Measurements from ENCODE around the gene GFRA4. TPM values are rescaled to one million over a fixed set of nuclear protein-coding genes. Genes with fewer than 3 reads are reported as not detected.

Gene GFRA4
- polyA plus RNA-seq, 2 donors = not detected

DNA sequence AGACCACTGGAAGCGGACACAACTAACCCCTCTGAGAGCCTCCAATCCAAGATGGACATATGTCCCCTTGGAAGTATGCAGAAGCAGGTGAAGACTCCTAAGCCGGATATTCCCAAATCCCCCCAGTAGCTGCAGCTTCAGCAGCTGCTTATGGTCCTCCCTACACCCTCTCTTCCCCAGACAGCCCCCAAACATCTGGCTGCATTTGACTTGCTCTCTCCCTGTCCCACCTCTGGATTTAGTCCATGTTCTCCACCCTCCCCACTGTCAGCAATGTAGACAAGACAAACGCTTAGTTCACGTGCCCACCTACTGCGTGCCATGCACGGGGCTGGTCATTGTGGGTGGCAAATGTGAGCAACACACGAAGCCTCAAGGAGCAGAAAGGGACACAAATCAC is 23.2 kb upstream of the GFRA4 start:
- no peaks in the 10 kb centered on the region for H3K9me3 ChIP-seq (ENCODE audit: control insufficient read depth in 2 of 2, insufficient read depth in 1 of 2, low read depth in 1 of 2, low read length in 1 of 2)
- H3K27ac ChIP-seq (ENCODE audit: low read depth in 2 of 2, low read length in 1 of 2) = peak overlapping the region; percentile 37 to 61
- H3K4me1 ChIP-seq (ENCODE audit: control insufficient read depth in 2 of 2, insufficient read depth in 2 of 2, low read length in 1 of 2) = peaks cover 7 to 11% of the 10 kb centered on the region in 2 donors
- no peaks in the 10 kb centered on the region for H3K36me3 ChIP-seq (ENCODE audit: control insufficient read depth in 2 of 2, insufficient read depth in 2 of 2, low read length in 1 of 2)
- H3K4me3 ChIP-seq (ENCODE audit: low read depth in 1 of 2, low read length in 2 of 2) = no peak overlapping the region
- no peaks in the 10 kb centered on the region for H3K27me3 ChIP-seq (ENCODE audit: control insufficient read depth in 1 of 2, insufficient read depth in 2 of 2, low read length in 2 of 2)
- WGBS, 2 donors = 62 to 71% methylated on average over 7 of the region's 7 CpGs

DNA sequence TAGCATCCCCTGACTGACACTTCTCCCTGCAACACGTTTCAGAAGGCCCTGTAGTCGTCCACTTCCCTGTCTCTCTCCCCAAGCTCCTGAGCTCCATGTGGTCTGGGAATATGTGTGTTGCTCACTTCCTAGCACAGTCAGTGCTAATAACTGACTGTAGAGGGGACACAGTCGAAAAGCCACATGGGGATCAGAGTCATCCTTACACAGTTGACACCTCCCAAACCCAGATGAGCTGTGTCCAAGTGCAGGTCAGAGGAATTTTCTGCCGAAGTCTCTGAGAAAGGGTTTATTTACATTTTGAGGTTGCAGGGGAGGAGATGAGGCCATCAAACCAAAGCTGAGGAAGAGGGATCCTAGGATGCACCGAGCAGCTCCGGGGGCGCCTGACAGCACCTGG is 22.1 kb upstream of the GFRA4 start:
- Histone ChIP-seq H3K27ac (ENCODE audit: low read depth in 2 of 2, low read length in 1 of 2) (no peak overlapping the region), H3K27me3 (ENCODE audit: control insufficient read depth in 1 of 2, insufficient read depth in 2 of 2, low read length in 2 of 2) (no peaks in the 10 kb centered on the region), H3K36me3 (ENCODE audit: control insufficient read depth in 2 of 2, insufficient read depth in 2 of 2, low read length in 1 of 2) (no peaks in the 10 kb centered on the region), H3K9me3 (ENCODE audit: control insufficient read depth in 2 of 2, insufficient read depth in 1 of 2, low read depth in 1 of 2, low read length in 1 of 2) (no peaks in the 10 kb centered on the region), H3K4me1 (ENCODE audit: control insufficient read depth in 2 of 2, insufficient read depth in 2 of 2, low read length in 1 of 2) (peaks cover 7 to 11% of the 10 kb centered on the region in 2 donors), H3K4me3 (ENCODE audit: low read depth in 1 of 2, low read length in 2 of 2) (no peak overlapping the region)
- 58 to 71% methylated on average over 7 of the region's 7 CpGs for WGBS, 2 donors

DNA sequence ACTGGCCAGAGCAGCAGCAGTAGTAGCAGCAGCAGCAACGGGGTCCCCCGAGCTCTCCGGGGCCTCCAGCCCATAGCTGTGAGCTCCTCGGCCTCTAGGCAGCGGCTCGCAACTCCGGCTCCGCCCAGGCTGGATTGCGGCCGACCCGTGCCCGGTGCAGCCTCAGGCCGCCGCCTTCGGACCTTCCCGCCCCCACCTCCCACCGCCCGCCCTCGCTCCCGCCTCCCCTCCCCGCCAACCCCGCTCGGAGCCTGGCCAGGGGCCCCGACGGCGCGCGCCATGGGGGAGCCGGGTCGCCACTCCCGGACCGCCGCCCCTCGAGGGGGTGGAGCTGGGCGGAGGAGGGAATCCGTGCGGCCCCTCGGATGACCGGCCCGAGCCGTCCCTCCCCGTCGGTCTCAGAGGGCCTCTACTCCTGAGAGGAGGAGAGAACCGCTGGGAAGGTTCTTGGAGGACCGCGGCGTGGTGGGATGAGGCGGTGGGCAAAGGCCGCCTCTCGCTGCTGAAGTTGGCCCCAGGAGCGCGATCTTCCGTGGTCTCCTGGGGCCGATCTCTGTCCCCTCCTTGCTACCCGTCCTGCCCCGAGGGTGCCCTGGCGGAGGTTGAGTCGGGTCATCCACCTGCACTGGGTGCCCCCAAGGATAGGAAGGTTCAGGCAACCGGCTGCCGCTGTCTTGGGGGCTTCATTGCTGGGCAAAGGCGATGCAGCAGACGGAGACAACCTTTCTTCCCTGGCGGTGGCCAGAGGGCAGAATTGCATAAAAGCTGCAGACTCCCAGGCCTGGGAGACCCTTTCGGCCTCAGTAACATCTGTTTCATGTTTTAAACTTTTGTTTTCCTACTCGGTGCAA is 19.0 kb upstream of the GFRA4 start, which contains the start of gene ADAM33:
TSS of gene ADAM33 (minus strand) at position 80 of the 851 bp plus-strand sequence. CDS start at position 74, 6 bp downstream.
- H3K9me3 ChIP-seq (ENCODE audit: control insufficient read depth in 2 of 2, insufficient read depth in 1 of 2, low read depth in 1 of 2, low read length in 1 of 2) = no peaks in the 10 kb centered on the region
- 12% methylated on average over 38 to 65 of the region's 65 CpGs for WGBS, 2 donors
- H3K4me1 ChIP-seq (ENCODE audit: control insufficient read depth in 2 of 2, insufficient read depth in 2 of 2, low read length in 1 of 2) = peaks cover 10 to 11% of the 10 kb centered on the region in 2 donors
- H3K36me3 ChIP-seq (ENCODE audit: control insufficient read depth in 2 of 2, insufficient read depth in 2 of 2, low read length in 1 of 2) = no peaks in the 10 kb centered on the region
- H3K27me3 ChIP-seq (ENCODE audit: control insufficient read depth in 1 of 2, insufficient read depth in 2 of 2, low read length in 2 of 2) = no peaks in the 10 kb centered on the region
- peak within 1 kb of the TSS; percentile 60 to 83 for H3K27ac ChIP-seq (ENCODE audit: low read depth in 2 of 2, low read length in 1 of 2)
- peak within 1 kb of the TSS; percentile 42 to 51 for H3K4me3 ChIP-seq (ENCODE audit: low read depth in 1 of 2, low read length in 2 of 2)

DNA sequence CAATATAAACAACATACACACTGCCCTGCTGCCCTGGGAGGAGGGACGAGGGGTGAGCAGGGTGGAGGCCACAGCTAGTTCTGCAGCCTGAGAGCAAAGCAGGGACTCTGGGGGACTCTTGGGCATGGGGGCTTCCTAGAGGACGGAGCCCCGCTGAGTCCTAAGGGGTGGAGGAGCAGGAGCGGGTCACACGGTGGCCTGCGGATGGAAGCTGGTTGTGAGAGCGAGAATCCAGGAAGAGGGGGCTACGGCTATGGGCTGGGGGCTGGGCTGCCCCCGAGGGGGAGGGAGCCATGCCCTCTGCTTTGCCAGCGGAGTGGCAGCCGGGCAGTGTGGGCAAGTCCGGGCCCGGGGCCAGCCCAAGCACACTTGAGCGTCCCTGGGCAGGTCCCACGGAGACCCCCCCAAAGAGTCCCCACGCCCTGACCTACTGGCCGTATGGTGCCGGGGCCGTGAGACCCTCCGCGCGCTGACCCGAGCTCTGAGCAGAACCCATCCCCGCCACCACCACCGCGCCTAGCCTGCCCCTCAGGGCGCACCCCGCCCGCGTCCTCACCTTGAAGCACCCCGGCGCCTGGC is 18.2 kb upstream of the GFRA4 start:
- Histone ChIP-seq H3K9me3 (ENCODE audit: control insufficient read depth in 2 of 2, insufficient read depth in 1 of 2, low read depth in 1 of 2, low read length in 1 of 2) (no peaks in the 10 kb centered on the region), H3K27me3 (ENCODE audit: control insufficient read depth in 1 of 2, insufficient read depth in 2 of 2, low read length in 2 of 2) (no peaks in the 10 kb centered on the region), H3K4me3 (ENCODE audit: low read depth in 1 of 2, low read length in 2 of 2) (peak overlapping the region; percentile 42 to 51), H3K4me1 (ENCODE audit: control insufficient read depth in 2 of 2, insufficient read depth in 2 of 2, low read length in 1 of 2) (peaks cover 5 to 8% of the 10 kb centered on the region in 2 donors), H3K27ac (ENCODE audit: low read depth in 2 of 2, low read length in 1 of 2) (peak overlapping the region; percentile 60 to 83), H3K36me3 (ENCODE audit: control insufficient read depth in 2 of 2, insufficient read depth in 2 of 2, low read length in 1 of 2) (no peaks in the 10 kb centered on the region)
- 10 to 14% methylated on average over 29 to 32 of the region's 32 CpGs for WGBS, 2 donors

DNA sequence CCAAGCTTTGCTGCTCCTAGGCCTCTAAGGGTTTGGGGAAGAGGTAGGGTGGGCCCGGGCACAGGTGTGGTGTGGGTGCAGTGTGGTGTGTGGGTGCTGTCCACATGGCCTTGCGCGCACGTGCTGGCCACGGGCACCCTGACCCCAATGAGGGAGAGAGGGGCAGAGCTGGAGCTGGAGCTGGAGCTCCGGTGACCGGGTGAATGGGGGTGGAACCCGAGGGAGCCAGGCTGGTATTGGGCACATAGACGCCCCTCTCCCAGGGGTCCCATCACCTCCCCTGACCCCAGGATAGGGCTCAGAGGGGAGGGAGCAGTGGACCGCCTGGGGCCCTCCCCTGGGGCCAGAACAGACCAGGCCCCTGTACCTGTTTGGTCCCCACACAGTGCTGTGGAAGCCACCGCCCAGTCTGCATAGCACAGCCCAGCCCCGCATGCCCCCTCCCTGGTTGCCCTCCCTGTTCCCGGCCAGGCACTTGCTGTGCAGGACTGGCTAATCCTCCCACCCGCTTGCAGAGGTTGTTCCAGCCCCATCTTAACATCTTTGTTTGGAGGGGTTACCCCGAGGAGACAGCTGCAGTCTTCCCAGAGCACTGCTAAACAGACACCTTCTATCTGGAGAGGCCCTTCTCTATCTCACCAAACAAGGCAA is 17.6 kb upstream of the GFRA4 start:
- Histone ChIP-seq H3K4me3 (ENCODE audit: low read depth in 1 of 2, low read length in 2 of 2) (peak overlapping the region; percentile 42 to 51), H3K36me3 (ENCODE audit: control insufficient read depth in 2 of 2, insufficient read depth in 2 of 2, low read length in 1 of 2) (no peaks in the 10 kb centered on the region), H3K9me3 (ENCODE audit: control insufficient read depth in 2 of 2, insufficient read depth in 1 of 2, low read depth in 1 of 2, low read length in 1 of 2) (no peaks in the 10 kb centered on the region), H3K27me3 (ENCODE audit: control insufficient read depth in 1 of 2, insufficient read depth in 2 of 2, low read length in 2 of 2) (no peaks in the 10 kb centered on the region), H3K4me1 (ENCODE audit: control insufficient read depth in 2 of 2, insufficient read depth in 2 of 2, low read length in 1 of 2) (peaks cover 3 to 8% of the 10 kb centered on the region in 2 donors), H3K27ac (ENCODE audit: low read depth in 2 of 2, low read length in 1 of 2) (peak overlapping the region; percentile 60 to 83)
- 60 to 62% methylated on average over 14 to 15 of the region's 15 CpGs for WGBS, 2 donors

DNA sequence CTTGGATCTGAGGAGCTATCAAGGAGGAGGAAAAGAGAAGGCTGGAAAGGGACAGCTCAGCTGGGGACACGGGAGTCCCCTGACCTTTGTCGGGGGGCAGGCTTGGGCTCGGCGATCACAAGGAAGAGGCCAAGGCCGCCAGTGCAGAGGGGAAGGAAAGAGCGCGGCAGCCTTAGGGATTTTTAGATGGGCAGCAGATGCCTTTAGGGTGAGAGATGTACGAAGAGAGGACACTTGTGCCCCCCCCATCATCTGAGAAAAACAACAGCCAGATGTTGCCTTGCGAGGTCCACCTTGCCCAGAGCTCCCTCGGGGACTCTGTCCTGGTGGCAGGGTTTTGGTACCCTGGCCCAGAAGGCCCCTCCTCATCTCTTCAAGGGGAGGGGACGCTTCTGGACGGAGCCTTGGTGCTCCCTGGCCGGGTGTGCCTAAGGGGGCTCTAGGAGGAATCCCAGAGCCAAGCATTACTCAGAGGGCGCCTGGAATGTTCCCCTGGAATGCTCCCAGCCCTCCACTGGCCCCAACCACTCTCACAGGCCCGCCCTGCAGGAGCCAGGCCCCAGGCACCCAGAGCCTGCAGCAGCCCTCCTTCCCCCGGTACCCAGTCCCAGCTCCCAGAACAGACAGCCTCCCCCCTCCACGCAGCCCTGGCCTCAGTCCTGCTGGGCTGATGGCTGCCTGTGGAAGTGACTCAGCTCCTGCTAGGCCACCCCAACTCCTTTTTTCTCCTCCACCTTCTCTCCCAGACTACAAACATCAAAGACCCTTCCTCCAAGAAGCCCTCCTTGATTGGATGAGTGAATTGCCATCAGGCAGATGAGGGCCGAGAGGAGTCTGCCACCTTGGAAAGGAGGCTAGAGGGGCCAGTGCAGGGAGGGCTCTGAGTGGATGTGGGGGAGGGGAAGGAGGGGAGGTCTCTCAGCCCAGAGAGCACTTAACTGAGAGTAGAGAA is 16.8 kb upstream of the GFRA4 start:
- H3K4me3 ChIP-seq (ENCODE audit: low read depth in 1 of 2, low read length in 2 of 2) = peak overlapping the region; percentile 8 to 51
- peaks cover 3 to 8% of the 10 kb centered on the region in 2 donors for H3K4me1 ChIP-seq (ENCODE audit: control insufficient read depth in 2 of 2, insufficient read depth in 2 of 2, low read length in 1 of 2)
- 51 to 63% methylated on average over 17 to 18 of the region's 18 CpGs for WGBS, 2 donors
- peak overlapping the region; percentile 60 to 83 for H3K27ac ChIP-seq (ENCODE audit: low read depth in 2 of 2, low read length in 1 of 2)
- H3K9me3 ChIP-seq (ENCODE audit: control insufficient read depth in 2 of 2, insufficient read depth in 1 of 2, low read depth in 1 of 2, low read length in 1 of 2) = no peaks in the 10 kb centered on the region
- H3K27me3 ChIP-seq (ENCODE audit: control insufficient read depth in 1 of 2, insufficient read depth in 2 of 2, low read length in 2 of 2) = no peaks in the 10 kb centered on the region
- no peaks in the 10 kb centered on the region for H3K36me3 ChIP-seq (ENCODE audit: control insufficient read depth in 2 of 2, insufficient read depth in 2 of 2, low read length in 1 of 2)

DNA sequence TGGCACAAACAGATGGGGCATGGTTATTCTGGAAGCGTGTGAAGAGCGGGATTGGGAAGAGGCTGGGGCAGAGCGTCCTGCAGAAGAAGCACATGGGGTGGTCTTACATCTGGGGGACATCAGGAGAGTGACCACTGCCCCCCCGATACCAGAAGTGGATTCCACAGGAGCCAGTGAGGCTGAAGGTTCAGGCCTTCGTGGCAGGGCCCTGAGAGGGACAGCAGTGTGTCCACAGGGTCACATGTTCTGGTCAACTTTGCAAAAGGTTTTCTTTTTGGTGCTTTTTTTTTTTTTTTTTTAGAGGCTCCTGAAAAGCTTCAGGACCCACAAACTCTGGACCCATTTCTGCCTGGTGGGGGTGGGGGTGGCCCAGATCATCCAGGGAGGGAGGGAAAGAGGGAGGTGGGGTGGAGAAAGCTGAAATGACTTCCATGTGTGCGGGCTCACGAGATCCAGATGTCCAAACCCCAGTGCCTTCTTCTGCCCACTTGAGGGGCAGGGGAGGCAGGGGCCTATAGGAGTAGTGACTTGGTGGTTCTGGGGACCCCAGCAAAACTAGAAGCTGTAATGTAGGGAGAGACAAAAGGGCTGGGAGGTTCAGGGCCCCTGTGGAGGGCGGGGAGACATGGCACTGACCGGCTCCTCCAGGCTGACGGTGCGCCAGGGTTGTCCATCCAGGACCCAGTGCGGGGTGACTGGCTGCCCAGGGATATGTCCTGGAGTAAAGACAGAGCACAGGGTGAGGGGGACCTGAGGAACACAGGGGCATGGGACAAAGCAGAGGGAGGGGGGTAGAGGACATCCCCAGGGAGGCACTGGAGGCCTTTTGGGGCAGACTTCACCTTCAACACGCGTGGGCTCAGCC is 15.9 kb upstream of the GFRA4 start:
- 73 to 78% methylated on average over 14 of the region's 14 CpGs for WGBS, 2 donors
- peak overlapping the region; percentile 60 to 83 for H3K27ac ChIP-seq (ENCODE audit: low read depth in 2 of 2, low read length in 1 of 2)
- peaks cover 0 to 2% of the 10 kb centered on the region in 2 donors for H3K9me3 ChIP-seq (ENCODE audit: control insufficient read depth in 2 of 2, insufficient read depth in 1 of 2, low read depth in 1 of 2, low read length in 1 of 2)
- H3K4me1 ChIP-seq (ENCODE audit: control insufficient read depth in 2 of 2, insufficient read depth in 2 of 2, low read length in 1 of 2) = peaks cover 3 to 8% of the 10 kb centered on the region in 2 donors
- H3K27me3 ChIP-seq (ENCODE audit: control insufficient read depth in 1 of 2, insufficient read depth in 2 of 2, low read length in 2 of 2) = no peaks in the 10 kb centered on the region
- H3K4me3 ChIP-seq (ENCODE audit: low read depth in 1 of 2, low read length in 2 of 2) = no peak overlapping the region
- H3K36me3 ChIP-seq (ENCODE audit: control insufficient read depth in 2 of 2, insufficient read depth in 2 of 2, low read length in 1 of 2) = no peaks in the 10 kb centered on the region

DNA sequence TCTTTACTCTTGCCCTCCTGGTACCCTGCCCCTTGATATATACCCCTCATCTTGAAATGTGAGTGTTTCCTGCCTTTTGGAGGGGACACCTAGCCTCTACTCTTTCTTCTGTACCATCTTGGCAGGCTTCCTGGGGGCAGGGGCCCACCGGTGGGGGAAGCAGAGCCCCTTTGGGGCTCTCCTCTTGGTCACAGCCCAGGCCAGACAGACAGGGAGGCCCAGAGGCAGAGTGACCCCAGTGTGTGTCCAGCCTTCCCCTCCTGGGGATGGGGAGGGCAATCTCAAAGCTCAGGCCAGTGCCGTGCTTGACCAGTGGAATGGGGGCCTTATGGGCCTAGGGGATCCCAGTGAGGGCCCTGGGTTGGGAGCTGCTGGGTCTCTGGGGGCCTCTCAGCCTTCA is 15.0 kb upstream of the GFRA4 start:
- H3K36me3 ChIP-seq (ENCODE audit: control insufficient read depth in 2 of 2, insufficient read depth in 2 of 2, low read length in 1 of 2) = no peaks in the 10 kb centered on the region
- H3K9me3 ChIP-seq (ENCODE audit: control insufficient read depth in 2 of 2, insufficient read depth in 1 of 2, low read depth in 1 of 2, low read length in 1 of 2) = peaks cover 0 to 2% of the 10 kb centered on the region in 2 donors
- no peaks in the 10 kb centered on the region for H3K27me3 ChIP-seq (ENCODE audit: control insufficient read depth in 1 of 2, insufficient read depth in 2 of 2, low read length in 2 of 2)
- peak overlapping the region; percentile 5 to 57 for H3K27ac ChIP-seq (ENCODE audit: low read depth in 2 of 2, low read length in 1 of 2)
- peaks cover 3 to 8% of the 10 kb centered on the region in 2 donors for H3K4me1 ChIP-seq (ENCODE audit: control insufficient read depth in 2 of 2, insufficient read depth in 2 of 2, low read length in 1 of 2)
- H3K4me3 ChIP-seq (ENCODE audit: low read depth in 1 of 2, low read length in 2 of 2) = no peak overlapping the region
- 54 to 62% methylated on average over 2 of the region's 2 CpGs for WGBS, 2 donors

Measured in esophagus (tissue), 2 donors.